EL (cell line): Measurements from ENCODE around the gene ADAM11.
A peak's percentile ranks its signal among the peaks of the same experiment; 100 is the strongest.

ENCODE experiments used
- DNase-seq: peaks from one replicate; pipeline ENCODE4 v3.0.0-alpha.2; 2016

The ADAM11 gene

GRCh38 chr17:44776628-44777393 lies 18.0 kb downstream of the ADAM11 start:
- no peak for DNase-seq

DNA sequence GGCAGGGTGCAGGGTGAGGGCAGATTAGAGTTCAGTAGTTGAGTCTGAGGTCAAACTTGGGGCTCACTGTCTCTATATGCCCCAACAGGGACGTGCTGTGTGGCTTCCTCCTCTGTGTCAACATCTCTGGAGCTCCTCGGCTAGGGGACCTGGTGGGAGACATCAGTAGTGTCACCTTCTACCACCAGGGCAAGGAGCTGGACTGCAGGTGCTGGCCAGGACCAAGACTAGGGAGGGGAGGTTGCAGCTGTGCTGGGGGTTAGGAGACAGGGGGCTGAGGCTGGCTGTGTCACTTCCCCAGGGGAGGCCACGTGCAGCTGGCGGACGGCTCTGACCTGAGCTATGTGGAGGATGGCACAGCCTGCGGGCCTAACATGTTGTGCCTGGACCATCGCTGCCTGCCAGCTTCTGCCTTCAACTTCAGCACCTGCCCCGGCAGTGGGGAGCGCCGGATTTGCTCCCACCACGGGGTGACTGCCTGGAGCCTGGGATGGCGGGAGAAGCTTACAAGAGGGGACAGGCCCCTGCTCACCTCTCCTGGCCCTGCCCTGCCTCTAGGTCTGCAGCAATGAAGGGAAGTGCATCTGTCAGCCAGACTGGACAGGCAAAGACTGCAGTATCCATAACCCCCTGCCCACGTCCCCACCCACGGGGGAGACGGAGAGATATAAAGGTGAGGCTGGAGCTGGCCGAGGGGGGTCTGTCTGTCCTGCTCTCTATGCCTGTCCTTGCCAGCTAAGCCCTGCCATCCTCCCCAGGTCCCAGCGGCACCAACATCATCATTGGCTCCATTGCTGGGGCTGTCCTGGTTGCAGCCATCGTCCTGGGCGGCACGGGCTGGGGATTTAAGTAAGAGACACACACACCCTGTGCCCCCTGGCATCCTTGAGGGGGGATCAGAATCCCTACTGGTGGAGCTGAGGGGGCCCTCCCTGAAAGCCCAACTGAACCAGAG lies 18.9 kb downstream of the ADAM11 start:
- no peak for DNase-seq

DNA sequence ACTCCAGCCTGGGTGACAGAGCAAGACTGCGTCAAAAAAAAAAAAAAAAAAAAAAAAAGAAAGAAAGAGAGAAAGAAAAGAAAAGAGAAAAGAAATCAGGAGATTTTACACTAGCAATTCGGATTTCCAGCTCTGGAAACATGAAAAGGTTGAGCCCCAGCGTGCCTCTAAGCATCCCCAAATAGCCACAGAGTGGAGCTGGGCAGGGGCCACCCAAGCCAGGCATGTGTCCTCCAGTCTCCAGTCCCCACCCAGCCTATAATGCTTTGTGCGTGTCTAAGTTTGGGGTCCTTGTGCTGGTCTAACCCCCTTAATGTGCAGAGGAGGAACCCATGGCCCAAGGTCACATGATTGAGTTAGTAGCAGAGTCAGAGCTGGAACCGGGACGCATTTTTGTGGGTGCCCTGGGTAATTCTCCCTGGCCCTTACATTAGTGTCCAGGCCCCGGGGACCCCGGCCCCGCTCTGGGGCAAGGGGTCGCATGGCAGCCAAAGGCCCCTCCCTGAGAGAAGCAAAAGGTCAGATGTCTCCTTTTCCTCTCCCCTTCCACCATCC lies 19.9 kb downstream of the ADAM11 start:
- no peak for DNase-seq

GRCh38 chr17:44779211-44780025 lies 20.6 kb downstream of the ADAM11 start:
- DNase-seq, result peak; percentile 83

GRCh38 chr17:44780161-44780560 lies 21.4 kb downstream of the ADAM11 start:
- DNase-seq, result no peak

- DNase-seq, result no peak
Measured at GRCh38 chr17:44780845-44781480, 22.2 kb downstream of the ADAM11 start.

- no peak for DNase-seq
Measured at GRCh38 chr17:44781551-44782325, 22.9 kb downstream of the ADAM11 start.

- no peak for DNase-seq
Measured at GRCh38 chr17:44782326-44782850, 23.6 kb downstream of the ADAM11 start.

DNA sequence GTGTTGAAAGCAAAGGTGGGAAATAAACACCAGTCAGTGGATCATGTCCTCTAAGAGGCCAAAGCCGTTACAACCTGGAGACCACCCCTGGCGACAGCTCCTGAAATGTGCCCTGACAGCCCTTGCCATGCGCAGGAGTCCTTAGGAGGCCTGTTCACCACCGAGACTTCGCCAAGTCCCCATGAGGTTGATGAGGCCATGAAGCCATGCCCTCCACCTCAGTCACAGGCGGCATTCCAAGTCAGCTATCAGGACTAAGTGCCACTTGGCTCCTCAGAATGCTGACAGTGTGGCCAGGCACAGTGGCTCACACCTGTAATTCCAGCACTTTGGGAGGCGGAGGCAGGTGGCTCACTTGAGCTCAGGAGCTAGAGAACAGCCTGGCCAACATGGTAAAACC lies 27.1 kb downstream of the ADAM11 start:
- DNase-seq, result no peak

- DNase-seq, result no peak
Measured at GRCh38 chr17:44786551-44787081, 27.8 kb downstream of the ADAM11 start.

DNA sequence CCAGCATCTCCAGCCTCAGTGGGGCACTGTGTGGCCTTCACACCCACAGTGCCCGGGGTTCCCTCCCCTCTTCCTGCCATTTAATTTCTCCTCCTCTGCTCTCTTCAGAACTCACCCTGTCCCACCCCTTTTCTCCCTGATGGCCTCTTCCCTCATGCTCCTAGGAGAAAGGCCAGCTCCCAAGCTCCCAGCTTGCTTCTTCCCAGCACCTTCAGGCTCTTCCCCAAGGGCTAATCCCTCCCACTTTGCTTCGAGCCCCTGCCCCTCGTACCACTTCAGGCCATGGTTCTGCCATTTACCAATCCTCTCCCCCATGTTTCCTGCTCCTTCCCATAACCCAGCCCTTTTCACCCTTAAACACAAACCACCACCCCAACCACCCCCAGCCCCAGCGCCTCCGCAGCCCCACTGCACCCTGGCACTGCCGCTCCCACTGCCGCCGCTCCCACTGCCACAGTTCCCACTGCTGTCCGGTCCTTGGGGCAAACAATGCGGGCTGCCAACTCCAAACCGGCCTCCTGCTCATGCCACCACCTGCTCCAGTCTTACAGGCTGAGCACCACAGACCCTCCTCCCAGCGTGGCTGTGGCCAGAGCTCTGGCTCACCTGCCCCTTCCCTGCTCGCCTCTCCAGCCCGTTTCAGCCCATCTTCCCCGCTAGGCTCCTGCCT lies 28.6 kb downstream of the ADAM11 start:
- no peak for DNase-seq

- DNase-seq, result no peak
Measured at GRCh38 chr17:44788139-44788538, 29.4 kb downstream of the ADAM11 start.

- peak; percentile 80 for DNase-seq
Measured at GRCh38 chr17:44792276-44792675, 33.5 kb downstream of the ADAM11 start.

DNA sequence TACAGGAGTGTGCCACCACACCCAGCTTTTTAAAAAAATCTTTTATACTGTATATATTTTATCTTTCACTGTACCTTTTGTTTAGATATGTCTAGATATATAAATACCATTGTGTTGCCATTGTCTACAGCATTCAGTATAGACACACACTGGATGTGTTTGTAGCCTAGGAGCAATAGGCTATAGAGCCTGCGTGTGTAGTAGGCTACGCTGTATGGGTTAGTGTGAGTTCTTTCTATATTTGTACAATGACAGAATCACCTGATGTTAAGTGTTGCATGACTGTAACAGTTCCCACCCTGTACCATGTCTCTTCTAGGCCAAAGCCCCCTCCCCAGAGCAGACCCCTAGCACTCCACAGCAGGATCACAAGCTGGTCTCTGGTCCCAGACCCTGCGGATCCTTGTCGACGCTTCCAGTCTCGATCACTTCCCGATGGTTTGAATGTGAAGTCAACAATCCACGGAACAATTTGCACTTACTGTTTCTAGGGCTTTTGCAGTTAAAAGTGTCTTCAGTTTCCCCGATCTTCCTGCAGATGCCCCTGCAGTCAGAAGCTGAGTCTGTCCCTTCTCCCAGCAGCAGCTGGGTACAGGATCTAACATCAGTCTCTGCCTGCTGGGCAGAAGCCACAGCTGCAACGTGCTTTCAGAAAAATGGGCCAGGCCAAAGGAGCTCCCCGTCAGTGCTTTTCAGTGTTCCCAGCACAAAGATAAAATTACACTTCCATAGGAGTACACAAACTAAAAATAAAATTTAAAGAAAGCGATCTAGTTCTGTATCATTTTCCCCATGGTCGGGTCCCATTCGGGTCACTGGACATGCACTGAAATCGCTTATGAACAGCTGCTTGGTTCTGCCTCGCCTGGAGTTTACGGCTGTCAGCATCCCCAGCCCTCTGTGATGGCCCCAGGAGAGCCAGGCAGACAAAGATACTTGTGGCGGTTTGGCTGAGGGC lies 35.4 kb downstream of the ADAM11 start:
- no peak for DNase-seq

DNA sequence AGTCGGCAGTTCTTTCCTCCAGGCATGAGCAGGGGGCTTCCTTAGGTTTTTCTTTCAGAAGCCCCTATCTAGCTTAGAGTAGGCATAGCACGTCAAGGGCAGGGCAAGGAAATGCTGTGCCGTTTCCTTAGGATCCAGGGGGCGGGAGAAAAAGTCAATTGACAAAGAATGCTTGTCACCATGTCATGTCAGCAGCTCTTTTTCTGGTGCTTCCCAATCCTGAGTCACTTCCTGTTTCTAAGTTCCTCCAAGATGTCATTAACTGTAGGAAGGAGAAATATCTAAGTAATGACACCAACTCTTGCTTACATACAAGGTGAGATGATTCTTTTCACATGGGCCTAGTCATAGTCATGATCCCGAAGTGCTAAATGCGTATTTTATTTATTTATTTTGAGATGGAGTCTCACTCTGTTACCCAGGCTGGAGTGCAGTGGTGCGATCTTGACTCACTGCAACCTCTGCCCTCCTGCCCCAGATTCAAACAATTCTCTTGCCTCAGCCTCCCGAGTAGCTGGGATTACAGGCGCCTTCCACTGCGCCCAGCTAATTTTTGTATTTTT lies 36.1 kb downstream of the ADAM11 start:
- peak; percentile 96 for DNase-seq

DNA sequence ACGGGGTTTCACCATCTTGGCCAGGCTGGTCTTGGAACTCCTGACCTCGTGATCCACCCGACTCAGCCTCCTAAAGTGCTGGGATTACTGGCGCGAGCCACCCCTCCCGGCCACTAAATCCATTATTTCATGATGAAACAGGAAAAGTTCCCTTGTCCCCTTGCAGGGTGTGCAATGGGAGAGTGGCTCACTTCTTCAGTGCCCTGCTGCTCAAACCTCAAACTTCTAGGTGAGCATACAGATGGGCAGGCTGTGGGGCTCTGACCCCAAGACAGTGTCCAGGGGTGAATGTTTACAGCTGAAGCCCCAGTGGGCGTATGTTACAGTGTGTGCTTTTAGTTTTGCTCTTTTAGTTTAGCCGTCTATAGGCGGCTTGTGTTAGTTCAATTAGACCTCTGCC lies 36.6 kb downstream of the ADAM11 start:
- no peak for DNase-seq

DNA sequence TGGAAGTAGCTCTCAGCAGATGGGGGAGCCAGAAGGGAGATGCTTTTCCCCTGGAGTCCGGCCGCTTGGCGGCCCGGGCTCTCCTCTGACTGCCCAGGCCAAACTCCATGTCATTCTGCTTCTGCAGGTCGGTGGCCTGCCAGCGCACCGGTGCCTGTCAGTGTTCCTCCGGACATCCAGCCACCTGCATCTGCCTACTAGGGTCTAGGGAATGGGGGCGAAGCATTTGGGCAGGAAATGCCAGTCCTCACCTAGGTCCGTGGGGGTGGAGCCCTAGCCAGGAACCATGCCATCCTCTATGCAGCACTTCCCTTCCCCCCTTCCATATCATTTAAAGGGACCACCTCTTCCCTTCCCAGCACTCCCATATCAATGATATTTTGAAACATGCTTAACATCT lies 37.1 kb downstream of the ADAM11 start:
- no peak for DNase-seq

GRCh38 chr17:44796731-44797130 lies 37.9 kb downstream of the ADAM11 start:
- DNase-seq, result no peak

- DNase-seq, result peak; percentile 36
Measured at GRCh38 chr17:44797802-44798201, 39.0 kb downstream of the ADAM11 start.
